Spinal cord (tissue), 10 donors: ENCODE results near the gene PLEKHO1. TPM values are rescaled to one million over a fixed set of nuclear protein-coding genes. Genes with fewer than 3 reads are reported as not detected.

Experiments
- DNase-seq, 6 donors: peaks; one replicate each; pipeline versions ENCODE4 v3.0.0 to v3.0.0-alpha.2; 2013 to 2015; ENCODE audit warnings: low spot score in 6 of 6, low read depth in 4 of 6
- H3K27ac ChIP-seq: one replicate; pipeline ENCODE4 v1.5.1; 2013; ENCODE audit warnings: low read depth, low read length, control low read depth
- H3K27me3 ChIP-seq: one replicate; pipeline ENCODE4 v1.6.1; 2013; ENCODE audit warnings: low read length; ENCODE audit not compliant: control insufficient read depth, insufficient read depth
- H3K36me3 ChIP-seq: one replicate; pipeline ENCODE4 v1.6.1; 2013; ENCODE audit warnings: low read length; ENCODE audit not compliant: control insufficient read depth, insufficient read depth
- H3K4me1 ChIP-seq: one replicate; pipeline ENCODE4 v1.6.1; 2013; ENCODE audit warnings: low read length; ENCODE audit not compliant: control insufficient read depth, insufficient read depth
- H3K4me3 ChIP-seq: one replicate; pipeline ENCODE4 v1.5.1; 2013; ENCODE audit warnings: low read depth, low read length, control low read depth
- H3K9me3 ChIP-seq: one replicate; pipeline ENCODE4 v1.6.1; 2013; ENCODE audit warnings: low read length; ENCODE audit not compliant: control insufficient read depth, insufficient read depth
- WGBS: methylation state at CpG from one replicate; pipeline ENCODE4 v1.1.5; 2013; ENCODE audit warnings: missing lambda C conversion rate; ENCODE audit not compliant: insufficient coverage; 5-methylcytosine and 5-hydroxymethylcytosine counted together
- long read RNA-seq, 4 donors: transcript quantifications; one replicate each; lab custom pipeline, GENCODE V29; 2026
- polyA plus RNA-seq, 2 donors: library from polyadenylated mRNA; unstranded; fragments of 120-200 nt; gene quantifications; one replicate each; pipeline ENCODE4 v1.2.1, GENCODE V29; 2013; ENCODE audit not compliant: insufficient read length in 2 of 2
- total RNA-seq, 2 donors: library from RNA; depleted of rRNA in 1 of 2; stranded (reverse); fragments of 120-200 nt in 1 of 2; fragments of >200 nt in 1 of 2; gene quantifications; one replicate each; pipeline versions ENCODE4 v1.2.3 to v1.2.4, GENCODE V29; 2013 to 2014
- donor health status: healthy.

PLEKHO1 gene
- total RNA-seq = 10 to 100 TPM; 38.4 to 47.0 TPM
- polyA plus RNA-seq = 100 to 1,000 TPM in 1 of 2 donors, 10 to 100 TPM in 1; 93.8 to 102 TPM
- long read RNA-seq, donor 1, transcript PLEKHO1-201 (6 exons, 2,050 nt) = major isoform, 20 of 34 reads
- long read RNA-seq, donor 1, transcript PLEKHO1-205 (5 exons, 1,025 nt) = minor isoform, 5 of 34 reads
- long read RNA-seq, donor 1, partial matches to known transcripts = 0 of 34 reads
- long read RNA-seq, donor 1, other reads (novel, unspliced or antisense) = 7 of 34 reads
- long read RNA-seq, donor 2, transcript PLEKHO1-201 (6 exons, 2,050 nt) = major isoform, 17 of 19 reads
- long read RNA-seq, donor 2, partial matches to known transcripts = 0 of 19 reads
- long read RNA-seq, donor 2, other reads (novel, unspliced or antisense) = 0 of 19 reads
- long read RNA-seq, donor 3, transcript PLEKHO1-201 (6 exons, 2,050 nt) = major isoform, 14 of 18 reads
- long read RNA-seq, donor 3, partial matches to known transcripts = 0 of 18 reads
- long read RNA-seq, donor 3, other reads (novel, unspliced or antisense) = 0 of 18 reads
- long read RNA-seq, donor 4, transcript PLEKHO1-201 (6 exons, 2,050 nt) = major isoform, 11 of 72 reads
- long read RNA-seq, donor 4, transcript PLEKHO1-205 (5 exons, 1,025 nt) = minor isoform, 6 of 72 reads
- long read RNA-seq, donor 4, partial matches to known transcripts = 53 of 72 reads
- long read RNA-seq, donor 4, other reads (novel, unspliced or antisense) = 0 of 72 reads

GRCh38 chr1:150149271-150150132 lies at the start of gene PLEKHO1:
Gene PLEKHO1 (plus strand): TSS chr1:150149916. CDS start chr1:150150258, 342 bp downstream.
- peak within 1 kb of the TSS; percentile 91 for H3K27ac ChIP-seq
- H3K4me3 ChIP-seq = peak within 1 kb of the TSS; percentile 86
- H3K27me3 ChIP-seq = no peaks in the 10 kb centered on the region
- DNase-seq = peak in 4 of 6 donors; percentile 57 to 94 (median 78)
- WGBS = under 1% methylated on average over 83 of the region's 89 CpGs
- peaks cover 22% of the 10 kb centered on the region for H3K36me3 ChIP-seq
- peaks cover 20% of the 10 kb centered on the region for H3K4me1 ChIP-seq
- H3K9me3 ChIP-seq = no peaks in the 10 kb centered on the region

- no peaks in the 10 kb centered on the region for H3K4me1 ChIP-seq
- H3K4me3 ChIP-seq = no peak overlapping the region
- peak in 1 of 6 donors; percentile 4 for DNase-seq
- no peaks in the 10 kb centered on the region for H3K27me3 ChIP-seq
- no peaks in the 10 kb centered on the region for H3K9me3 ChIP-seq
- H3K36me3 ChIP-seq = peaks cover 13% of the 10 kb centered on the region
- whole genome bisulfite sequencing = no CpG with 5 or more reads among the region's 1 CpG
- no peak overlapping the region for H3K27ac ChIP-seq
Observed at GRCh38 chr1:150102986-150103385, 46.7 kb upstream of the PLEKHO1 start.

GRCh38 chr1:150106341-150106740 lies 43.4 kb upstream of the PLEKHO1 start:
- 84% methylated on average over 6 of the region's 7 CpGs for WGBS
- Histone ChIP-seq H3K27ac (no peak overlapping the region), H3K4me3 (no peak overlapping the region), H3K27me3 (no peaks in the 10 kb centered on the region), H3K36me3 (no peaks in the 10 kb centered on the region), H3K4me1 (no peaks in the 10 kb centered on the region), H3K9me3 (no peaks in the 10 kb centered on the region)
- no peak for DNase-seq

DNA sequence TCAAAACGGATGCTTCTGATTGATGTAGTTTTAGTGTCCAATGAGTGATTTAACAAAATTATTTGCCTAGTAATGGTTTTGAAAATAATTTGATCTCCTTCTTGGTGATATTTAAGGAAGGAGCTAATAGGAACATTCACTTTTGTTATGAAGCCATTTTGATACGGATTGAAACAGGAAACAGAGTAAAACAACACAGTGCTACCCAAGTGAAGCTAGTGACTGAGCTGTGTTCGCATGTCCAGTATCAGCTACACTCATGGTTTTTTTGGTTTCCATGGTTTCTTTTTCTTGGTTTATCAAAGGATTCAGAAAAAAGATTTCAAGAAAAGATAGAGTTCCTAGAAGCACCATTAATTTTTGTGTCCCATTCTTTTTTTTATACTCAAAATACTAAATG lies 40.1 kb upstream of the PLEKHO1 start:
- 90% methylated on average over 2 of the region's 3 CpGs for WGBS
- DNase-seq = no peak
- H3K27ac ChIP-seq = no peak overlapping the region
- H3K4me3 ChIP-seq = no peak overlapping the region
- H3K4me1 ChIP-seq = no peaks in the 10 kb centered on the region
- H3K9me3 ChIP-seq = peaks cover 2% of the 10 kb centered on the region
- no peaks in the 10 kb centered on the region for H3K27me3 ChIP-seq
- peaks cover 8% of the 10 kb centered on the region for H3K36me3 ChIP-seq

- no peak for DNase-seq
- Histone ChIP-seq H3K4me3 (no peak overlapping the region), H3K36me3 (peaks cover 9% of the 10 kb centered on the region), H3K9me3 (peaks cover 2% of the 10 kb centered on the region), H3K4me1 (no peaks in the 10 kb centered on the region), H3K27me3 (no peaks in the 10 kb centered on the region), H3K27ac (peak overlapping the region; percentile 18)
- WGBS = no CpG with 5 or more reads among the region's 2 CpGs
Observed at GRCh38 chr1:150110116-150110515, 39.6 kb upstream of the PLEKHO1 start.

- Histone ChIP-seq H3K27me3 (no peaks in the 10 kb centered on the region), H3K4me1 (no peaks in the 10 kb centered on the region), H3K36me3 (peaks cover 9% of the 10 kb centered on the region), H3K27ac (no peak overlapping the region), H3K9me3 (peaks cover 4% of the 10 kb centered on the region), H3K4me3 (no peak overlapping the region)
- no CpG with 5 or more reads among the region's 5 CpGs for WGBS
- DNase-seq = no peak
Observed at GRCh38 chr1:150111670-150112069, 38.0 kb upstream of the PLEKHO1 start.

DNA sequence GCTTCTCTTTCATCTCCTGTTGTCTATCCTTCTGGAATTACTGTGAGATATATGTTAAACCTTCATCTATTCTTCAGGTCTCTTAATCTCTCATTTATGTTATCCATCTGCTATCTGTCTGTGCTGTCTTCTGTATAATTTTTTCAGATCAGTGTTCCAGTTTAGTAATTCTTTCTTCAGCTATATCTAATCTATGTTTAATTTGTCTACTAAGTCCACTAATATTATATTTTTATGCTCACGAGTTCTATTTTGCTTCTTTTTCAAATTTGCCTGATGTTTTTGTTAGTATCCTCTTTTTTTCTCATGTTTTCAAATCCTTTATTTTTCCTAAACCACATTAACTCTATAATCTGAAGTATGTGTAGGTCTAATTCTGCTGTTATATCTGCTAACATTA lies 34.6 kb upstream of the PLEKHO1 start:
- Histone ChIP-seq H3K27ac (no peak overlapping the region), H3K36me3 (peaks cover 9% of the 10 kb centered on the region), H3K27me3 (no peaks in the 10 kb centered on the region), H3K4me1 (no peaks in the 10 kb centered on the region), H3K9me3 (peaks cover 4% of the 10 kb centered on the region), H3K4me3 (no peak overlapping the region)
- no peak for DNase-seq
- WGBS = no CpG with 5 or more reads among the region's 1 CpG

GRCh38 chr1:150118716-150119115 lies 31.0 kb upstream of the PLEKHO1 start:
- peaks cover 10% of the 10 kb centered on the region for H3K36me3 ChIP-seq

GRCh38 chr1:150121236-150121862 lies 28.4 kb upstream of the PLEKHO1 start:
- H3K27ac ChIP-seq = no peak overlapping the region
- peaks cover 6% of the 10 kb centered on the region for H3K36me3 ChIP-seq
- H3K27me3 ChIP-seq = no peaks in the 10 kb centered on the region
- no peak overlapping the region for H3K4me3 ChIP-seq
- DNase-seq = no peak
- no peaks in the 10 kb centered on the region for H3K9me3 ChIP-seq
- H3K4me1 ChIP-seq = no peaks in the 10 kb centered on the region
- no CpG with 5 or more reads among the region's 1 CpG for WGBS

More at GRCh38 chr1:150118716-150119115, 31.0 kb upstream of the PLEKHO1 start:
- Histone ChIP-seq H3K9me3 (peaks cover 4% of the 10 kb centered on the region), H3K27ac (no peak overlapping the region), H3K27me3 (no peaks in the 10 kb centered on the region), H3K4me3 (no peak overlapping the region), H3K4me1 (no peaks in the 10 kb centered on the region)
- no peak for DNase-seq
- WGBS = no CpG with 5 or more reads among the region's 2 CpGs
